Hepatocyte (in vitro differentiated cells): ENCODE measurements around the gene RBM23.

Experiments
- EZH2 ChIP-seq: fragments of 200-600 bp; sonication (generic); IDR thresholded peaks from 2 replicates; pipeline ENCODE4 v1.6.1; 2016; ENCODE audit warnings: antibody characterized with exemption, mild to moderate bottlenecking, borderline replicate concordance
- TF ChIP-seq, protein P1 (sequence below): fragments of 200-600 bp; sonication (generic); IDR thresholded peaks from 2 replicates; pipeline ENCODE4 v1.5.1; 2016; ENCODE audit warnings: antibody characterized with exemption, mild to moderate bottlenecking; ENCODE audit not compliant: poor library complexity

- TF ChIP-seq, protein P1, sequence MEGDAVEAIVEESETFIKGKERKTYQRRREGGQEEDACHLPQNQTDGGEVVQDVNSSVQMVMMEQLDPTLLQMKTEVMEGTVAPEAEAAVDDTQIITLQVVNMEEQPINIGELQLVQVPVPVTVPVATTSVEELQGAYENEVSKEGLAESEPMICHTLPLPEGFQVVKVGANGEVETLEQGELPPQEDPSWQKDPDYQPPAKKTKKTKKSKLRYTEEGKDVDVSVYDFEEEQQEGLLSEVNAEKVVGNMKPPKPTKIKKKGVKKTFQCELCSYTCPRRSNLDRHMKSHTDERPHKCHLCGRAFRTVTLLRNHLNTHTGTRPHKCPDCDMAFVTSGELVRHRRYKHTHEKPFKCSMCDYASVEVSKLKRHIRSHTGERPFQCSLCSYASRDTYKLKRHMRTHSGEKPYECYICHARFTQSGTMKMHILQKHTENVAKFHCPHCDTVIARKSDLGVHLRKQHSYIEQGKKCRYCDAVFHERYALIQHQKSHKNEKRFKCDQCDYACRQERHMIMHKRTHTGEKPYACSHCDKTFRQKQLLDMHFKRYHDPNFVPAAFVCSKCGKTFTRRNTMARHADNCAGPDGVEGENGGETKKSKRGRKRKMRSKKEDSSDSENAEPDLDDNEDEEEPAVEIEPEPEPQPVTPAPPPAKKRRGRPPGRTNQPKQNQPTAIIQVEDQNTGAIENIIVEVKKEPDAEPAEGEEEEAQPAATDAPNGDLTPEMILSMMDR, result no peak
- no peak for TF ChIP-seq EZH2
Observed at GRCh38 chr14:22864979-22865378, 54.0 kb downstream of the RBM23 start.
